Tibial nerve (tissue), 4 donors: Measurements from ENCODE around the gene SH3GL3.

ENCODE experiments used
- CTCF ChIP-seq, 5 experiments: fragments of 200-600 bp in 3 of 5; fragments of 450-650 bp in 2 of 5; sonication (generic) in 3 of 5; IDR thresholded peaks; one replicate each; pipeline ENCODE4 v1.5.1; 2016 to 2019; ENCODE audit warnings: antibody characterized with exemption in 5 of 5, mild to moderate bottlenecking in 3 of 5, moderate library complexity in 2 of 5
- EP300 ChIP-seq, 2 donors: sonication (generic); formaldehyde crosslinking; IDR thresholded peaks; one replicate each; pipeline ENCODE4 v1.6.1; 2017; ENCODE audit warnings: antibody characterized with exemption in 2 of 2, mild to moderate bottlenecking in 1 of 2
- POLR2A ChIP-seq, 2 donors: fragments of 450-650 bp; IDR thresholded peaks; one replicate each; pipeline ENCODE4 v1.6.1; 2017; ENCODE audit warnings: antibody characterized with exemption in 2 of 2, mild to moderate bottlenecking in 2 of 2, moderate library complexity in 2 of 2

GRCh38 chr15:83650831-83651230, 203.7 kb downstream of the SH3GL3 start:
- TF ChIP-seq CTCF (IDR thresholded peaks at IDR 0.05) (no peak), POLR2A (IDR thresholded peaks at IDR 0.05) (no peak), EP300 (IDR thresholded peaks at IDR 0.05) (no peak)
